Activated CD4-positive, alpha-beta T cell treated with anti-CD3 and anti-CD28 coated beads, Interleukin-2, Interleukin-4, amounts not matched to agents 100 ng/mL and 50 ng/mL, durations not matched to agents 16 hours and 8 hours (primary cell): ENCODE results near the gene HMGB1.

Source experiments
- DNase-seq: peaks from one replicate; pipeline ENCODE4 v3.0.0-alpha.2; 2020; ENCODE audit warnings: low spot score

Gene HMGB1

GRCh38 chr13:30429721-30430694, 35.7 kb downstream of the HMGB1 start:
- peak; percentile 68 for DNase-seq

GRCh38 chr13:30429235-30429634, 36.5 kb downstream of the HMGB1 start:
- no peak for DNase-seq

- DNase-seq: no peak
Measured at GRCh38 chr13:30423891-30424290, 41.8 kb downstream of the HMGB1 start.

- DNase-seq: peak; percentile 69
Measured at GRCh38 chr13:30422054-30422839, 43.5 kb downstream of the HMGB1 start, which contains the start of gene UBE2L5. Gene UBE2L5, plus strand, starts transcription at chr13:30422493. Its CDS starts 5,498 bp downstream, at chr13:30427991.

- DNase-seq: peak; percentile 32
Measured at GRCh38 chr13:30421093-30422053, 44.4 kb downstream of the HMGB1 start.

- DNase-seq: no peak
Measured at GRCh38 chr13:30418717-30419459, 46.8 kb downstream of the HMGB1 start.

GRCh38 chr13:30418075-30418716, 47.5 kb downstream of the HMGB1 start:
- DNase-seq: no peak

- DNase-seq: no peak
Measured at GRCh38 chr13:30416471-30416870, 49.3 kb downstream of the HMGB1 start.

- no peak for DNase-seq
Measured at GRCh38 chr13:30415430-30416030, 50.2 kb downstream of the HMGB1 start.

- DNase-seq: no peak
Measured at GRCh38 chr13:30413842-30414241, 51.9 kb downstream of the HMGB1 start.

- no peak for DNase-seq
Measured at GRCh38 chr13:30412346-30412745, 53.4 kb downstream of the HMGB1 start.

- DNase-seq: no peak
Measured at GRCh38 chr13:30410705-30411125, 55.0 kb downstream of the HMGB1 start.

- DNase-seq: no peak
Measured at GRCh38 chr13:30409886-30410704, 55.6 kb downstream of the HMGB1 start.

GRCh38 chr13:30408319-30409101, 57.2 kb downstream of the HMGB1 start:
- peak; percentile 94 for DNase-seq

- DNase-seq: no peak
Measured at GRCh38 chr13:30406779-30407416, 58.8 kb downstream of the HMGB1 start.
